ENCODE measurements around the gene ITPA.

DNA sequence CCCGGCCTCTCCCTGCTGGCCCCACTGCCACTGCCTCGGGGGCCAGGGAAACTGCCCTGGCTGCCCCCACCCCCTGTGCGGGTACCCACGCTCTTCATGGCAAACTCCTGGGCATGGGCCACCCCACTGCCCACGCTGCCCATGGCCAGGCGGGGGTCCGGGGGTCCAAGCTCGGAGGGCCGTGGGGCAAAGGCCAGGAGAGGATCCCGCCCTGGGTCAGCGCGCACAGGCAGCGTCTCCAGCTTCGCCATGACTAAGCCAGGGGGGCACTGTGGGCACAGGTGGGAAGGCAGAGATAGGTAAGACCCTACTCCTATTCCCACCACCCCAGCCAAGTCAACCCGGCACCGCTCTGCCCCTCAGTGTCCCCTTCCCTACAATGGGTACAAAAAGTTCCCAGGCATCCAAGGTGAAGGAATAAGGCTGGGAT is 42.4 kb upstream of the ITPA start:
- TF ChIP-seq, protein P1, sequence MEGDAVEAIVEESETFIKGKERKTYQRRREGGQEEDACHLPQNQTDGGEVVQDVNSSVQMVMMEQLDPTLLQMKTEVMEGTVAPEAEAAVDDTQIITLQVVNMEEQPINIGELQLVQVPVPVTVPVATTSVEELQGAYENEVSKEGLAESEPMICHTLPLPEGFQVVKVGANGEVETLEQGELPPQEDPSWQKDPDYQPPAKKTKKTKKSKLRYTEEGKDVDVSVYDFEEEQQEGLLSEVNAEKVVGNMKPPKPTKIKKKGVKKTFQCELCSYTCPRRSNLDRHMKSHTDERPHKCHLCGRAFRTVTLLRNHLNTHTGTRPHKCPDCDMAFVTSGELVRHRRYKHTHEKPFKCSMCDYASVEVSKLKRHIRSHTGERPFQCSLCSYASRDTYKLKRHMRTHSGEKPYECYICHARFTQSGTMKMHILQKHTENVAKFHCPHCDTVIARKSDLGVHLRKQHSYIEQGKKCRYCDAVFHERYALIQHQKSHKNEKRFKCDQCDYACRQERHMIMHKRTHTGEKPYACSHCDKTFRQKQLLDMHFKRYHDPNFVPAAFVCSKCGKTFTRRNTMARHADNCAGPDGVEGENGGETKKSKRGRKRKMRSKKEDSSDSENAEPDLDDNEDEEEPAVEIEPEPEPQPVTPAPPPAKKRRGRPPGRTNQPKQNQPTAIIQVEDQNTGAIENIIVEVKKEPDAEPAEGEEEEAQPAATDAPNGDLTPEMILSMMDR (IDR thresholded peaks at IDR 0.05), result no peak
- TF ChIP-seq POLR2A (IDR thresholded peaks at IDR 0.05), result no peak
- no peak for TF ChIP-seq POLR2AphosphoS5 (IDR thresholded peaks at IDR 0.05)
